Measurements from ENCODE around the gene MME.

- no peak for TF ChIP-seq CTCF (IDR thresholded peaks at IDR 0.05)
- no peak for TF ChIP-seq REST (IDR thresholded peaks at IDR 0.05; ENCODE audit: insufficient read depth in 1 of 2, low read depth in 2 of 2, low read length in 1 of 2)
- TF ChIP-seq SIN3A (IDR thresholded peaks at IDR 0.05; ENCODE audit: borderline replicate concordance, insufficient read depth, low read depth, low read length) = no peak
- TF ChIP-seq TCF7L2 (IDR thresholded peaks at IDR 0.05; ENCODE audit: low read depth, low read length) = no peak
- no peak for TF ChIP-seq POLR2AphosphoS5 (IDR thresholded peaks at IDR 0.05; ENCODE audit: low read depth, low read length)
Observed at GRCh38 chr3:155188031-155188430, 107.9 kb downstream of the MME start.

Data from Panc1 (cell line).